ENCODE measurements around the gene RDH13.

GRCh38 chr19:55016017-55016416 lies 46.9 kb downstream of the RDH13 start:
- TF ChIP-seq, protein P1, sequence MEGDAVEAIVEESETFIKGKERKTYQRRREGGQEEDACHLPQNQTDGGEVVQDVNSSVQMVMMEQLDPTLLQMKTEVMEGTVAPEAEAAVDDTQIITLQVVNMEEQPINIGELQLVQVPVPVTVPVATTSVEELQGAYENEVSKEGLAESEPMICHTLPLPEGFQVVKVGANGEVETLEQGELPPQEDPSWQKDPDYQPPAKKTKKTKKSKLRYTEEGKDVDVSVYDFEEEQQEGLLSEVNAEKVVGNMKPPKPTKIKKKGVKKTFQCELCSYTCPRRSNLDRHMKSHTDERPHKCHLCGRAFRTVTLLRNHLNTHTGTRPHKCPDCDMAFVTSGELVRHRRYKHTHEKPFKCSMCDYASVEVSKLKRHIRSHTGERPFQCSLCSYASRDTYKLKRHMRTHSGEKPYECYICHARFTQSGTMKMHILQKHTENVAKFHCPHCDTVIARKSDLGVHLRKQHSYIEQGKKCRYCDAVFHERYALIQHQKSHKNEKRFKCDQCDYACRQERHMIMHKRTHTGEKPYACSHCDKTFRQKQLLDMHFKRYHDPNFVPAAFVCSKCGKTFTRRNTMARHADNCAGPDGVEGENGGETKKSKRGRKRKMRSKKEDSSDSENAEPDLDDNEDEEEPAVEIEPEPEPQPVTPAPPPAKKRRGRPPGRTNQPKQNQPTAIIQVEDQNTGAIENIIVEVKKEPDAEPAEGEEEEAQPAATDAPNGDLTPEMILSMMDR (IDR thresholded peaks at IDR 0.05), result no peak
- no peak for TF ChIP-seq ZFX (IDR thresholded peaks at IDR 0.05; ENCODE audit: borderline replicate concordance)
